RWPE2 (cell line): ENCODE data around the gene FNDC4.
A peak's percentile ranks its signal among the peaks of the same experiment; 100 is the strongest.

Experiments used
- ATAC-seq: fragments of 200-7000 bp; cut with Tn5 transposase; 3 replicates; pipeline ENCODE4 v1.9.1; 2021; ENCODE audit warnings: low read depth
- DNase-seq: peaks from one replicate; pipeline ENCODE4 v3.0.0-alpha.2; 2020; ENCODE audit warnings: low spot score
- H3K27ac ChIP-seq: fragments of 450-650 bp; 2 replicates; pipeline ENCODE4 v1.5.1; 2017; ENCODE audit warnings: mild to moderate bottlenecking; ENCODE audit not compliant: poor library complexity, severe bottlenecking
- H3K27me3 ChIP-seq: fragments of 250-450 bp; sonication (Bioruptor Pico); 2 replicates; pipeline ENCODE4 v1.5.1; 2021; ENCODE audit warnings: mild to moderate bottlenecking, moderate library complexity; ENCODE audit not compliant: insufficient read depth, poor library complexity, severe bottlenecking
- H3K36me3 ChIP-seq: fragments of 250-450 bp; sonication (Bioruptor Pico); 2 replicates; pipeline ENCODE4 v1.5.1; 2020; ENCODE audit warnings: low read depth, mild to moderate bottlenecking, moderate library complexity
- H3K4me1 ChIP-seq: fragments of 250-450 bp; sonication (Bioruptor Pico); 2 replicates; pipeline ENCODE4 v1.5.1; 2021; ENCODE audit warnings: mild to moderate bottlenecking, moderate library complexity; ENCODE audit not compliant: insufficient read depth, poor library complexity, severe bottlenecking
- H3K4me3 ChIP-seq: fragments of 250-450 bp; sonication (Bioruptor Pico); 2 replicates; pipeline ENCODE4 v1.5.1; 2021; ENCODE audit warnings: mild to moderate bottlenecking, moderate library complexity; ENCODE audit not compliant: severe bottlenecking
- H3K9me3 ChIP-seq: fragments of 250-450 bp; sonication (Bioruptor Pico); 2 replicates; pipeline ENCODE4 v1.5.1; 2021; ENCODE audit warnings: mild to moderate bottlenecking, moderate library complexity; ENCODE audit not compliant: severe bottlenecking
- TF ChIP-seq, protein P1 (sequence below): fragments of 450-650 bp; IDR thresholded peaks from one replicate; pipeline ENCODE4 v1.5.1; 2017; ENCODE audit warnings: mild to moderate bottlenecking, moderate library complexity; ENCODE audit not compliant: poor library complexity, severe bottlenecking

Gene FNDC4

DNA sequence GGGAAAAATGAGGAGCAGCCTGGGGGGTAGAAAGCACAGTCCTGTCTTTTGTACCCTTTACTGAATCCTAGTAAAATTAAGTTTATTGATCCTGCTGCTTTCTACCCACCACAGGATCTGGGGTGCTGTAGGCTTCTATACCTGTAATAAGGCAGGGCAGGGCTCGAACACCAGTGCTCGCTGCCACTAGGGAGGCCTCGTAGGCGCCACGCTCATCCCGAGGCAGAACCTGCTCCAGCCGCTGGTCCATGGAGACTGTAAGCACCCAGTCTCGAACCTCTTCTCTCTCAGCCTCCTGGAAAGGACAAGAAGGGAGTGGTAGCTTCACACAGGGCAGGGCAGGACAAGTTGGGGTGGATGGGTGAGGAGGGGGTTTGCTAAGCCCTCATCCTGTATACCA lies 49.8 kb downstream of the FNDC4 start:
- DNase-seq = no peak
- Histone ChIP-seq H3K36me3 (peaks cover 35% of the 10 kb centered on the region), H3K4me1 (peaks cover 11% of the 10 kb centered on the region), H3K9me3 (no peaks in the 10 kb centered on the region), H3K27ac (peak overlapping the region; percentile 54), H3K27me3 (no peaks in the 10 kb centered on the region), H3K4me3 (no peak overlapping the region)
- TF ChIP-seq, protein P1, sequence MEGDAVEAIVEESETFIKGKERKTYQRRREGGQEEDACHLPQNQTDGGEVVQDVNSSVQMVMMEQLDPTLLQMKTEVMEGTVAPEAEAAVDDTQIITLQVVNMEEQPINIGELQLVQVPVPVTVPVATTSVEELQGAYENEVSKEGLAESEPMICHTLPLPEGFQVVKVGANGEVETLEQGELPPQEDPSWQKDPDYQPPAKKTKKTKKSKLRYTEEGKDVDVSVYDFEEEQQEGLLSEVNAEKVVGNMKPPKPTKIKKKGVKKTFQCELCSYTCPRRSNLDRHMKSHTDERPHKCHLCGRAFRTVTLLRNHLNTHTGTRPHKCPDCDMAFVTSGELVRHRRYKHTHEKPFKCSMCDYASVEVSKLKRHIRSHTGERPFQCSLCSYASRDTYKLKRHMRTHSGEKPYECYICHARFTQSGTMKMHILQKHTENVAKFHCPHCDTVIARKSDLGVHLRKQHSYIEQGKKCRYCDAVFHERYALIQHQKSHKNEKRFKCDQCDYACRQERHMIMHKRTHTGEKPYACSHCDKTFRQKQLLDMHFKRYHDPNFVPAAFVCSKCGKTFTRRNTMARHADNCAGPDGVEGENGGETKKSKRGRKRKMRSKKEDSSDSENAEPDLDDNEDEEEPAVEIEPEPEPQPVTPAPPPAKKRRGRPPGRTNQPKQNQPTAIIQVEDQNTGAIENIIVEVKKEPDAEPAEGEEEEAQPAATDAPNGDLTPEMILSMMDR = no peak
- no peak for ATAC-seq

DNA sequence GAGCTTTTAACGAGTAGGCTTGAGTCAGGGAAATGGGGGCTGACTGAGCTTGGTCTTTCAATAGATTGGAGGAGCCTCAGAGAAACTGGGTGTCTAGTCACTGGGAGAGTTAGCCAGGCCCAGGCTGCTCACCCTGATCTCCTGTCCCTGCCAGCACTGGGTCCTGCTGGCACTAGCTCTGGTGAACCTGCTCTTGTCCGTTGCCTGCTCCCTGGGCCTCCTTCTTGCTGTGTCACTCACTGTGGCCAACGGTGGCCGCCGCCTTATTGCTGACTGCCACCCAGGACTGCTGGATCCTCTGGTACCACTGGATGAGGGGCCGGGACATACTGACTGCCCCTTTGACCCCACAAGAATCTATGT lies 52.1 kb downstream of the FNDC4 start:
- Histone ChIP-seq H3K4me3 (peak overlapping the region; percentile 44), H3K27me3 (no peaks in the 10 kb centered on the region), H3K36me3 (peaks cover 44% of the 10 kb centered on the region), H3K9me3 (no peaks in the 10 kb centered on the region), H3K4me1 (peaks cover 11% of the 10 kb centered on the region), H3K27ac (peak overlapping the region; percentile 44)
- TF ChIP-seq, protein P1 = no peak
- ATAC-seq (no peak; the same call in 1 of the 3 replicates), DNase-seq (no peak)

DNA sequence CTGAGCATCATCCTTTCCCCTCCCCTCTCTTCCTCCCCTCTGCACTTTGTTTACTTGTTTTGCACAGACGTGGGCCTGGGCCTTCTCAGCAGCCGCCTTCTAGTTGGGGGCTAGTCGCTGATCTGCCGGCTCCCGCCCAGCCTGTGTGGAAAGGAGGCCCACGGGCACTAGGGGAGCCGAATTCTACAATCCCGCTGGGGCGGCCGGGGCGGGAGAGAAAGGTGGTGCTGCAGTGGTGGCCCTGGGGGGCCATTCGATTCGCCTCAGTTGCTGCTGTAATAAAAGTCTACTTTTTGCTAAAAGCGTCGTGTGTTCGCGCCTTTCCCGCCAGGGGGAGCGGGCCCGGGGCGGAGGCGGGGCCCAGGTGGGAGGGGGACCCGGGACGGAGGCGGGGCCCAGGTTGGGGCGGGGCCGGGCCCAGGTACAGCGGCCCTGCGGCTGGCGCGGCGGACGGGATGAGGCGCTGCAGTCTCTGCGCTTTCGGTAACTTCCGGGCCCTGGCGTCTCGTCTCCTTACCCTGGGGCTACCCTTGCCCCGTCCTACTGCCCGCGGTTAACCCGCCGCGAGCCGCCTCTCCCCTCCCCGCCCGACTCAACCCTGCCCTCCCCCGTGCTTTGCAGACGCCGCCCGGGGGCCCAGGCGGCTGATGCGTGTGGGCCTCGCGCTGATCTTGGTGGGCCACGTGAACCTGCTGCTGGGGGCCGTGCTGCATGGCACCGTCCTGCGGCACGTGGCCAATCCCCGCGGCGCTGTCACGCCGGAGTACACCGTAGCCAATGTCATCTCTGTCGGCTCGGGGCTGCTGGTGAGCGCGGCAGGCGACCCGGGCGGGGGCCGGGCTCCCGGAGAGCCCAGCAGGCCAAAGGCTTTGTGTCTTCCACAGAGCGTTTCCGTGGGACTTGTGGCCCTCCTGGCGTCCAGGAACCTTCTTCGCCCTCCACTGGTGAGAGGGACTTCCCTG lies 52.8 kb downstream of the FNDC4 start, which contains the start of gene KRTCAP3:
TSS of gene KRTCAP3 (plus strand) at position 424 of the 962 bp plus-strand sequence. CDS start at position 456, 32 bp downstream.
- Histone ChIP-seq H3K36me3 (peaks cover 47% of the 10 kb centered on the region), H3K27me3 (no peaks in the 10 kb centered on the region), H3K27ac (peak within 1 kb of the TSS; percentile 44), H3K9me3 (no peaks in the 10 kb centered on the region), H3K4me1 (peaks cover 11% of the 10 kb centered on the region), H3K4me3 (peak within 1 kb of the TSS; percentile 44)
- DNase-seq = peak; percentile 83
- peak; percentile 91 for ATAC-seq
- TF ChIP-seq, protein P1 = peak; percentile 83
